Colonic mucosa (tissue), 4 donors: ENCODE measurements around the gene UNC5B. TPM values are rescaled to one million over a fixed set of nuclear protein-coding genes. Genes with fewer than 3 reads are reported as not detected.

ENCODE experiments used
- DNase-seq: peaks from one replicate; pipeline ENCODE4 v3.0.0-alpha.2; 2020
- H3K27ac ChIP-seq: fragments of 200-600 bp; one replicate; pipeline ENCODE4 v1.8.0; 2021
- H3K27me3 ChIP-seq: fragments of 200-600 bp; one replicate; pipeline ENCODE4 v1.8.0; 2021
- H3K36me3 ChIP-seq: fragments of 200-600 bp; one replicate; pipeline ENCODE4 v1.8.0; 2021
- H3K4me1 ChIP-seq: fragments of 200-600 bp; one replicate; pipeline ENCODE4 v1.8.0; 2021; ENCODE audit warnings: mild to moderate bottlenecking
- H3K4me3 ChIP-seq: fragments of 200-600 bp; one replicate; pipeline ENCODE4 v1.8.0; 2021
- H3K9ac ChIP-seq, 2 donors: one replicate each; pipeline ENCODE4 v1.7.0; 2013; ENCODE audit warnings: control low read depth in 2 of 2, low read depth in 2 of 2, low read length in 2 of 2
- H3K9me3 ChIP-seq: fragments of 200-600 bp; one replicate; pipeline ENCODE4 v1.8.0; 2021
- CTCF ChIP-seq: fragments of 200-600 bp; IDR thresholded peaks from one replicate; pipeline ENCODE4 v1.8.0; 2022; ENCODE audit warnings: antibody characterized with exemption, mild to moderate bottlenecking
- intact Hi-C: fragments of 100-400 bp; cut with DNase I; formaldehyde crosslinking; loops from one replicate; pipeline ENCODE4 v1.14.1; 2022
- total RNA-seq, 2 donors: library from RNA; stranded (reverse); fragmentation: NEBNext Ultra II Directional in 1 of 2; extraction: Animal tissue kit (Norgen Biotek cat#: 25700) in 1 of 2; gene quantifications; one replicate each; pipeline ENCODE4 v1.2.1, GENCODE V29; 2021
- donor health status: healthy.
- donor health status: DM: no; HTN: no; CAD: no.
- donor health status: DM: no; HTN: no; CAD: no.

Gene UNC5B
- total RNA-seq, 2 donors from 2014 or later, result 18.4 to 18.5 TPM

DNA sequence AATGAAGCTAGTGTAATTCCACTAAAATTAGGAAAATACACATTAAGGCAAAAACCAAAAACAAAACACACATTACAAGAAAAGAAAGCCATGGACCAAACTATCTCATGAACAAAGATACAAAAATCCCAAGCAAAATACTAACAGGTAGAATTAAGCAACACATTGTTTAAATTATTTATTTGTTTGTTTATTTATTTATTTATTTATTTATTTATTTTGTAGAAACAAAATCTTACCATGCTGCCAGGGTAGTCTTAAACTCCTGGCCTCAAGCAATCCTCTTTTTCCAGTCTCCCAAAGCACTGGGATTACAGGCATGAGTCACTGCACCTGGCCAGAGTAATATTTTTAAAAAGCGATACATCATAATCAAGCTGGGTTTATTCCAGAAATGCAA, 99.8 kb downstream of the UNC5B start:
- H3K4me3 ChIP-seq, result no peak overlapping the region
- no peaks in the 10 kb centered on the region for H3K9me3 ChIP-seq
- no peak overlapping the region for H3K27ac ChIP-seq
- H3K9ac ChIP-seq, result no peak overlapping the region
- DNase-seq, result no peak
- intact Hi-C loops, result loop anchor here (5.0 kb wide), 3 partner anchors 395 to 585 kb away; no protein-coding TSS in a partner anchor
- H3K27me3 ChIP-seq, result no peaks in the 10 kb centered on the region
- no peak for TF ChIP-seq CTCF
- no peaks in the 10 kb centered on the region for H3K4me1 ChIP-seq
- no peaks in the 10 kb centered on the region for H3K36me3 ChIP-seq

- no peaks in the 10 kb centered on the region for H3K9me3 ChIP-seq
- peak; percentile 50 for DNase-seq
- H3K36me3 ChIP-seq, result no peaks in the 10 kb centered on the region
- H3K4me3 ChIP-seq, result no peak overlapping the region
- no peak overlapping the region for H3K9ac ChIP-seq
- H3K27ac ChIP-seq, result no peak overlapping the region
- no peaks in the 10 kb centered on the region for H3K4me1 ChIP-seq
- no peaks in the 10 kb centered on the region for H3K27me3 ChIP-seq
- intact Hi-C loops, result loop anchor here (5.0 kb wide), 3 partner anchors 394 to 584 kb away; no protein-coding TSS in a partner anchor
- no peak for TF ChIP-seq CTCF
These were observed 100.7 kb downstream of the UNC5B start for GRCh38 chr10:71312811-71313789.

DNA sequence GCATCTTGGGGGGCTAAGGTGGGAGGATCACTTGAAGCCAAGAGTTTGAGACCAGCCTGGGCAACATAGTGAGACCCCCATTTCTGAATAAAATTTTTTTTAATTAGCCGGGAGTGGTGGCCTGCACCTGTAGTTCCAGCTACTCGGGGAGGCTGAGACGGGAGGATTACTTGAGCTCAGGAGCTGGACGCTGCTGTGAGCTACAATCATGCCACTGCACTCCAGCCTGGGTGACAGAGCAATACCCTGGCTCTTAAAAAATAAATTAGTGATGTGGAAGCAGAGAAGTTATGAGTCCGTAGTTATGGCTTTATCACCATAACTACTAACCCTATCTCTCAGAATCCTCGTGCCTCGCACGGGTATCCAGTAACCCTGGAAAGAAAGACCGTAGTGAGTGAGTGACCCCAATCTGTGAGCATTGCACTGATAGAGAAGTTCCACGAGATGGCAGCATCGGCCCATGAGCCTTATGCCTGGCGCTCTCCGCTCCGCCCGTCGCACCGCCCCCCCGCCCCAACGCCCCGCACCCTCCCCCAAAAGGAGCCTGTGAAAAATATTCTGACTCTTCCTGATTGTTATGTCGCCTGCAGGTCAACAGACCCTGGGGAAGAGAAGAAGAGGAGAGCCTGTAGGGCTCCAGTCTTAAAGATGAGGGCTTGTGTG, 101.8 kb downstream of the UNC5B start:
- intact Hi-C loops, result loop anchor here (2.0 to 5.0 kb wide), 4 partner anchors 257 to 583 kb away; no protein-coding TSS in a partner anchor
- H3K4me1 ChIP-seq, result no peaks in the 10 kb centered on the region

DNA sequence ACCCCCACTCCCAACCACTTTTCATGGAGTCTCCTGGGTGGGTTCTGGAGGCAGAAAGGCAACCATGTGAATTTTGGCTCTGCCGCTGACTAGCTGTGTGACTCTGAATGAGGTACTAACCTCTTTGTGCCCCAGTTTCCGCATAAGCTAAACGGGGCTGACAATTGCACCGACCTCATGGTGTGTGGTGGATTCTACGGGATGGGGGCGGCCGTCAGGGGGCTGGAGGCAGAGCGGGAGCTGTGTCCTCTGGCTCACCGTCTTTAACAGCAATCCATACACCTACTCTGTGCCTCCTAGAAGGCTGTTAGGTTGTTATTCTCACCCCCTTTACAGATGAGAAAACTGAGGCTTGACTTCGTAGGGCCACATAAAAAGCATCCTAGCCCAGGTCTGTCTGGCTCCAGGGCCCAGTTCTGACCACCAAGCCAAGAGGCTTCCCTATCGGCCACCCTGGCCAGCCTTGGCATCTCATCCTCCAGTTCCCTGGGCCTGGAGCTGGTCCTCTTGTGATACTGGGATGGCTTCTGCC, 102.4 kb downstream of the UNC5B start:
- H3K9me3 ChIP-seq, result no peaks in the 10 kb centered on the region
- no peaks in the 10 kb centered on the region for H3K36me3 ChIP-seq
- peak overlapping the region; percentile 10 for H3K4me3 ChIP-seq
- intact Hi-C loops, result loop anchor here (2.0 to 5.0 kb wide), 5 partner anchors 63 to 583 kb away; no protein-coding TSS in a partner anchor
- TF ChIP-seq CTCF, result no peak
- H3K27ac ChIP-seq, result no peak overlapping the region
- no peaks in the 10 kb centered on the region for H3K27me3 ChIP-seq
- no peak for DNase-seq
- no peak overlapping the region for H3K9ac ChIP-seq
- H3K4me1 ChIP-seq, result peaks cover 2% of the 10 kb centered on the region

More for the DNA sequence above, 101.8 kb downstream of the UNC5B start:
- H3K4me3 ChIP-seq, result peak overlapping the region; percentile 10
- TF ChIP-seq CTCF, result peak; percentile 87
- H3K27ac ChIP-seq, result no peak overlapping the region
- no peaks in the 10 kb centered on the region for H3K36me3 ChIP-seq
- DNase-seq, result no peak
- H3K9ac ChIP-seq, result no peak overlapping the region
- no peaks in the 10 kb centered on the region for H3K9me3 ChIP-seq
- H3K27me3 ChIP-seq, result no peaks in the 10 kb centered on the region
